Keratinocyte (primary cell): Measurements from ENCODE around the gene LRPPRC. TPM values are rescaled to one million over a fixed set of nuclear protein-coding genes. Genes with fewer than 3 reads are reported as not detected.

Experiments used
- DNase-seq: peaks from one replicate; pipeline ENCODE4 v3.0.0-alpha.2; 2011; ENCODE audit warnings: low read depth, missing footprints, low spot score
- FAIRE-seq: peaks from 2 replicates; lab custom pipeline; 2011; peaks lifted over from hg19 to GRCh38; lab: Jason Lieb, UNC
- H2AFZ ChIP-seq: 2 replicates; pipeline ENCODE4 v1.6.0; 2012; ENCODE audit warnings: low read length, control low read depth, inconsistent platforms; ENCODE audit not compliant: control insufficient read depth
- H3K27ac ChIP-seq: 2 replicates; pipeline ENCODE4 v1.5.1; 2011; ENCODE audit warnings: low read length; ENCODE audit not compliant: control insufficient read depth, insufficient read depth
- H3K27me3 ChIP-seq: 3 replicates; pipeline ENCODE4 v1.6.0; 2011; ENCODE audit warnings: low read length; ENCODE audit not compliant: control insufficient read depth, insufficient read depth; ENCODE audit errors: extremely low read depth
- H3K36me3 ChIP-seq, 2 experiments: 2 replicates in 1 of 2; 3 replicates in 1 of 2; pipeline ENCODE4 v1.5.1; 2011; ENCODE audit warnings: low read length in 2 of 2, mild to moderate bottlenecking in 1 of 2; ENCODE audit not compliant: control insufficient read depth in 2 of 2, insufficient read depth in 2 of 2; ENCODE audit errors: extremely low read depth in 1 of 2
- H3K4me1 ChIP-seq: 3 replicates; pipeline ENCODE4 v1.5.1; 2011; ENCODE audit warnings: low read length; ENCODE audit not compliant: control insufficient read depth, insufficient read depth; ENCODE audit errors: extremely low read depth
- H3K4me2 ChIP-seq: 3 replicates; pipeline ENCODE4 v1.6.0; 2011; ENCODE audit warnings: low read depth, low read length; ENCODE audit not compliant: control insufficient read depth, insufficient read depth; ENCODE audit errors: extremely low read depth
- H3K4me3 ChIP-seq, 3 experiments: fragments of 200-600 bp in 1 of 3; sonication (generic) in 1 of 3; 2 replicates in 2 of 3; 3 replicates in 1 of 3; pipeline ENCODE4 v1.5.1; 2011 to 2016; ENCODE audit warnings: low read length in 3 of 3, mild to moderate bottlenecking in 3 of 3, control low read depth in 2 of 3, inconsistent platforms in 1 of 3, low read depth in 1 of 3, mixed read lengths in 1 of 3, mixed run types in 1 of 3, moderate library complexity in 1 of 3; ENCODE audit not compliant: control insufficient read depth in 2 of 3, insufficient read depth in 2 of 3; ENCODE audit errors: extremely low read depth in 1 of 3
- H3K79me2 ChIP-seq: 2 replicates; pipeline ENCODE4 v1.6.0; 2012; ENCODE audit warnings: low read length; ENCODE audit not compliant: control insufficient read depth, insufficient read depth
- H3K9ac ChIP-seq: 3 replicates; pipeline ENCODE4 v1.6.0; 2011; ENCODE audit warnings: low read length; ENCODE audit not compliant: control insufficient read depth, insufficient read depth; ENCODE audit errors: extremely low read depth
- H3K9me1 ChIP-seq: 3 replicates; pipeline ENCODE4 v1.6.0; 2011; ENCODE audit warnings: low read length; ENCODE audit not compliant: control insufficient read depth, insufficient read depth; ENCODE audit errors: extremely low read depth
- H3K9me3 ChIP-seq: 2 replicates; pipeline ENCODE4 v1.5.1; 2012; ENCODE audit warnings: low read depth, low read length; ENCODE audit not compliant: control insufficient read depth
- H4K20me1 ChIP-seq: 3 replicates; pipeline ENCODE4 v1.6.0; 2011; ENCODE audit warnings: low read length; ENCODE audit not compliant: control insufficient read depth, insufficient read depth; ENCODE audit errors: extremely low read depth
- CTCF ChIP-seq, 3 experiments: IDR thresholded peaks in 1 of 3; conservative IDR thresholded peaks in 1 of 3; optimal IDR thresholded peaks in 1 of 3; 2 replicates in 2 of 3; 3 replicates in 1 of 3; pipeline versions ENCODE3 to v1.5.1; 2011; ENCODE audit warnings: low read length in 3 of 3, mild to moderate bottlenecking in 3 of 3, moderate library complexity in 2 of 3, control low read depth in 1 of 3, inconsistent platforms in 1 of 3; ENCODE audit not compliant: insufficient read depth in 2 of 3; ENCODE audit errors: extremely low read depth in 1 of 3
- EZH2 ChIP-seq: IDR thresholded peaks from one replicate; pipeline ENCODE4 v1.6.1; 2012; ENCODE audit warnings: inconsistent platforms, mild to moderate bottlenecking, low read length, moderate library complexity
- dilution Hi-C: fragments of 300-500 bp; cut with MboI; formaldehyde crosslinking; loops from one replicate; pipeline ENCODE4 v1.7.0; 2020; ENCODE audit warnings: low sequenced_read_pairs; ENCODE audit not compliant: extremely low pct_ligation_motif_present
- polyA plus RNA-seq, 5 experiments: library from polyadenylated mRNA; depleted of rRNA in 3 of 5; stranded (reverse) in 3 of 5; stranded (forward) in 1 of 5; unstranded in 1 of 5; fragments of >200 nt; gene quantifications; 1 replicate in 1 of 5; 2 replicates in 3 of 5; 3 replicates in 1 of 5; pipeline versions ENCODE4 v1.2.1 to v1.2.3, GENCODE V29; 2011 to 2012; ENCODE audit warnings: missing spikeins in 2 of 5, low read depth in 1 of 5, low replicate concordance in 1 of 5

LRPPRC gene
- polyA plus RNA-seq, 1 donor (not counting 4 experiments of a cell fraction or from before 2014, with no cell fraction given) = 115 TPM

GRCh38 chr2:44038277-44038676 lies 42.5 kb upstream of the LRPPRC start:
- H3K9me1 ChIP-seq = no peaks in the 10 kb centered on the region

DNA sequence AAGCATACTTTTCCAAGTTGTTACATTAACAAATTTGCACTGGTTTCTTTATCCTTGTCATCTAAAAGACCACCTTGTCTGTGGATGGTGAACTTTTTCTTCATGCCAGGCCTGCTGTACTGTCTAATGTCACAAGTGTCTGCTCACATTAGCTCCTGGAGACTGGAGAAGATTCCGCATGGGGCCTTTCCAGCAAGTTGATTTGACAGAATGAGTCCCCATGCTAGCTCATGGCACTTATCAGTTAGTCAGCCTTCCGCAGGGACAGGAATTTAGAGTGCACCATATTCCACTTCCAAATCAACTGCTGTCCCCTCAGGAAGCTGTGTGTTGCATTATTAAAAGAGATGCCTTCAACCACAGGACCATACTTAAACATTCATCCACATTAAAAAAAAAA lies 41.4 kb upstream of the LRPPRC start:
- no peak overlapping the region for H3K4me2 ChIP-seq
- DNase-seq = no peak
- H3K36me3 ChIP-seq = no peaks in the 10 kb centered on the region
- FAIRE-seq = no peak
- no peak overlapping the region for H3K9ac ChIP-seq
- no peaks in the 10 kb centered on the region for H3K4me1 ChIP-seq
- no peaks in the 10 kb centered on the region for H3K27me3 ChIP-seq
- no peak overlapping the region for H2AFZ ChIP-seq
- no peaks in the 10 kb centered on the region for H3K9me1 ChIP-seq
- TF ChIP-seq CTCF (optimal IDR thresholded peaks at IDR 0.05 in 1 of 3, IDR thresholded peaks at IDR 0.05 in 1 of 3, conservative IDR thresholded peaks at IDR 0.05 in 1 of 3; ENCODE audit: extremely low read depth in 1 of 3, insufficient read depth in 2 of 3, low read length in 3 of 3) = no peak
- TF ChIP-seq EZH2 = no peak
- H3K4me3 ChIP-seq = no peak overlapping the region
- H3K9me3 ChIP-seq = no peaks in the 10 kb centered on the region
- H3K27ac ChIP-seq = no peak overlapping the region
- no peaks in the 10 kb centered on the region for H3K79me2 ChIP-seq
- dilution Hi-C loops = no loop called here
- no peaks in the 10 kb centered on the region for H4K20me1 ChIP-seq

More at GRCh38 chr2:44038277-44038676, 42.5 kb upstream of the LRPPRC start:
- Histone ChIP-seq H3K79me2 (no peaks in the 10 kb centered on the region), H3K4me2 (no peak overlapping the region), H2AFZ (no peak overlapping the region), H3K36me3 (no peaks in the 10 kb centered on the region), H3K4me1 (no peaks in the 10 kb centered on the region), H3K4me3 (no peak overlapping the region), H3K27me3 (no peaks in the 10 kb centered on the region), H3K9ac (no peak overlapping the region), H3K9me3 (no peaks in the 10 kb centered on the region), H3K27ac (no peak overlapping the region), H4K20me1 (no peaks in the 10 kb centered on the region)
- TF ChIP-seq EZH2 (no peak), CTCF (optimal IDR thresholded peaks at IDR 0.05 in 1 of 3, IDR thresholded peaks at IDR 0.05 in 1 of 3, conservative IDR thresholded peaks at IDR 0.05 in 1 of 3; ENCODE audit: extremely low read depth in 1 of 3, insufficient read depth in 2 of 3, low read length in 3 of 3) (no peak)
- FAIRE-seq = no peak
- no peak for DNase-seq
- dilution Hi-C loops = no loop called here
